ENCODE results near the gene TADA2B.

- TF ChIP-seq CTCF (IDR thresholded peaks at IDR 0.05) (no peak), POLR2A (IDR thresholded peaks at IDR 0.05) (no peak), POLR2AphosphoS5 (IDR thresholded peaks at IDR 0.05) (no peak), EP300 (IDR thresholded peaks at IDR 0.05) (no peak)
These were observed 18.6 kb downstream of the TADA2B start for GRCh38 chr4:7061815-7062214.

Measured in suprapubic skin (tissue), 4 donors.